HG02798 (cell line): Measurements from ENCODE around the gene TRABD2B.

ENCODE experiments used
- ATAC-seq: cut with Tn5 transposase; IDR thresholded peaks from one replicate; pipeline ENCODE4 v1.9.1; 2021; ENCODE audit warnings: mild to moderate bottlenecking; ENCODE audit not compliant: unreplicated experiment, poor library complexity

TRABD2B gene

GRCh38 chr1:47769295-47769694, 227.9 kb downstream of the TRABD2B start:
- ATAC-seq = no peak

GRCh38 chr1:47767741-47768100, 229.5 kb downstream of the TRABD2B start:
- no peak for ATAC-seq

GRCh38 chr1:47766832-47767740, 230.1 kb downstream of the TRABD2B start:
- no peak for ATAC-seq

GRCh38 chr1:47765742-47766485, 231.3 kb downstream of the TRABD2B start:
- ATAC-seq = no peak

GRCh38 chr1:47765236-47765635, 231.9 kb downstream of the TRABD2B start:
- no peak for ATAC-seq

GRCh38 chr1:47764461-47765046, 232.6 kb downstream of the TRABD2B start:
- no peak for ATAC-seq

- no peak for ATAC-seq
Measured at GRCh38 chr1:47763591-47764171, 233.5 kb downstream of the TRABD2B start.

- ATAC-seq = peak; percentile 68
Measured at GRCh38 chr1:47761974-47762373, 235.2 kb downstream of the TRABD2B start.

- ATAC-seq = no peak
Measured at GRCh38 chr1:47761201-47761930, 235.8 kb downstream of the TRABD2B start.

GRCh38 chr1:47759936-47760629, 237.1 kb downstream of the TRABD2B start:
- no peak for ATAC-seq

- ATAC-seq = no peak
Measured at GRCh38 chr1:47759251-47759935, 237.8 kb downstream of the TRABD2B start.

GRCh38 chr1:47758341-47759250, 238.6 kb downstream of the TRABD2B start:
- no peak for ATAC-seq

- no peak for ATAC-seq
Measured at GRCh38 chr1:47757226-47757975, 239.8 kb downstream of the TRABD2B start.

- no peak for ATAC-seq
Measured at GRCh38 chr1:47756411-47756810, 240.8 kb downstream of the TRABD2B start.

GRCh38 chr1:47756006-47756405, 241.2 kb downstream of the TRABD2B start:
- ATAC-seq = no peak

GRCh38 chr1:47755101-47755990, 241.8 kb downstream of the TRABD2B start:
- ATAC-seq = peak; percentile 66
